Smooth muscle cell (in vitro differentiated cells): ENCODE results near the gene TNFSF18. TPM values are rescaled to one million over a fixed set of nuclear protein-coding genes. Genes with fewer than 3 reads are reported as not detected.

Experiments used
- DNase-seq: peaks from one replicate; lab custom pipeline; 2025; ENCODE audit not compliant: unreplicated experiment; lab: John Stamatoyannopoulos, UW
- H2AFZ ChIP-seq: fragments of 200-600 bp; sonication (generic); 2 replicates; pipeline ENCODE4 v1.6.0; 2016; ENCODE audit warnings: antibody characterized with exemption, low read depth, mild to moderate bottlenecking
- H3F3A ChIP-seq: fragments of 200-600 bp; sonication (generic); 2 replicates; pipeline ENCODE4 v1.6.0; 2017; ENCODE audit warnings: antibody characterized with exemption, low read depth
- H3K27ac ChIP-seq: fragments of 200-600 bp; sonication (generic); 2 replicates; pipeline ENCODE4 v1.5.1; 2016; ENCODE audit warnings: low read depth, mild to moderate bottlenecking
- H3K27me3 ChIP-seq: fragments of 200-600 bp; sonication (generic); 2 replicates; pipeline ENCODE4 v1.6.1; 2016; ENCODE audit warnings: low read depth, mild to moderate bottlenecking
- H3K36me3 ChIP-seq: fragments of 200-600 bp; sonication (generic); 2 replicates; pipeline ENCODE4 v1.5.1; 2016; ENCODE audit warnings: low read depth
- H3K4me1 ChIP-seq: fragments of 200-600 bp; sonication (generic); 2 replicates; pipeline ENCODE4 v1.5.1; 2016; ENCODE audit warnings: low read depth
- H3K4me2 ChIP-seq: fragments of 200-600 bp; sonication (generic); 2 replicates; pipeline ENCODE4 v1.6.0; 2016; ENCODE audit warnings: mild to moderate bottlenecking
- H3K4me3 ChIP-seq: fragments of 200-600 bp; sonication (generic); 2 replicates; pipeline ENCODE4 v1.5.1; 2016; ENCODE audit warnings: mild to moderate bottlenecking
- H3K79me2 ChIP-seq: fragments of 200-600 bp; sonication (generic); 2 replicates; pipeline ENCODE4 v1.6.0; 2016; ENCODE audit warnings: low read depth, mild to moderate bottlenecking
- H3K9ac ChIP-seq: fragments of 200-600 bp; sonication (generic); 2 replicates; pipeline ENCODE4 v1.6.0; 2016; ENCODE audit warnings: low read depth
- H3K9me3 ChIP-seq: fragments of 200-600 bp; sonication (generic); replicated peaks from 2 replicates; pipeline ENCODE4 v1.5.1; 2016; ENCODE audit warnings: low read depth
- H4K20me1 ChIP-seq: fragments of 200-600 bp; sonication (generic); 2 replicates; pipeline ENCODE4 v1.6.0; 2016; ENCODE audit warnings: low read depth
- CTCF ChIP-seq: fragments of 200-600 bp; sonication (generic); IDR thresholded peaks from 2 replicates; pipeline ENCODE4 v1.5.1; 2017; ENCODE audit warnings: borderline replicate concordance, mild to moderate bottlenecking, antibody characterized with exemption; ENCODE audit not compliant: insufficient read depth, poor library complexity, severe bottlenecking
- WGBS: methylation state at CpG from one replicate; pipeline ENCODE4 v1.1.7; 2016; ENCODE audit warnings: low lambda C conversion rate; 5-methylcytosine and 5-hydroxymethylcytosine counted together
- polyA plus RNA-seq: library from polyadenylated mRNA; unstranded; fragments of >200 nt; fragmentation: Nextera tagmentation; extraction: Ambion mirVana; gene quantifications from 2 replicates; pipeline ENCODE4 v1.2.1, GENCODE V29; 2016
- total RNA-seq: library from RNA; depleted of rRNA; stranded (reverse); fragments of >200 nt; gene quantifications from 2 replicates; pipeline ENCODE4 v1.2.3, GENCODE V29; 2014

TNFSF18 gene
- total and polyA plus RNA-seq, 2 experiments from 2014 or later, result 0.23 TPM; not detected in 1

GRCh38 chr1:173016419-173016818, 34.3 kb downstream of the TNFSF18 start:
- DNase-seq, result no peak
- Histone ChIP-seq H3K4me2 (no peak overlapping the region), H3K4me3 (no peak overlapping the region), H3F3A (peaks cover 2% of the 10 kb centered on the region), H3K27ac (no peak overlapping the region), H2AFZ (no peak overlapping the region), H3K9me3 (no peaks in the 10 kb centered on the region), H3K79me2 (no peaks in the 10 kb centered on the region), H4K20me1 (no peaks in the 10 kb centered on the region), H3K36me3 (no peaks in the 10 kb centered on the region), H3K27me3 (no peaks in the 10 kb centered on the region), H3K4me1 (no peaks in the 10 kb centered on the region), H3K9ac (no peak overlapping the region)
- 94% methylated on average over 1 of the region's 1 CpG for WGBS
- no peak for TF ChIP-seq CTCF

- H3K36me3 ChIP-seq, result no peaks in the 10 kb centered on the region
- no peak overlapping the region for H3K9ac ChIP-seq
- no peak for DNase-seq
- H3K9me3 ChIP-seq, result no peaks in the 10 kb centered on the region
- 89% methylated on average over 1 of the region's 1 CpG for WGBS
- TF ChIP-seq CTCF, result no peak
- H2AFZ ChIP-seq, result no peak overlapping the region
- no peaks in the 10 kb centered on the region for H3K4me1 ChIP-seq
- no peak overlapping the region for H3K4me3 ChIP-seq
- no peaks in the 10 kb centered on the region for H3K79me2 ChIP-seq
- peaks cover 2% of the 10 kb centered on the region for H3F3A ChIP-seq
- H4K20me1 ChIP-seq, result no peaks in the 10 kb centered on the region
- H3K27ac ChIP-seq, result no peak overlapping the region
- no peaks in the 10 kb centered on the region for H3K27me3 ChIP-seq
- H3K4me2 ChIP-seq, result no peak overlapping the region
Measured at GRCh38 chr1:173015629-173016028, 35.1 kb downstream of the TNFSF18 start.

GRCh38 chr1:173014160-173014559, 36.6 kb downstream of the TNFSF18 start:
- Histone ChIP-seq H3K36me3 (no peaks in the 10 kb centered on the region), H3K27me3 (no peaks in the 10 kb centered on the region), H3F3A (peaks cover 2% of the 10 kb centered on the region), H3K9me3 (no peaks in the 10 kb centered on the region), H3K9ac (no peak overlapping the region), H3K27ac (no peak overlapping the region), H3K4me2 (no peak overlapping the region), H2AFZ (no peak overlapping the region), H3K4me1 (no peaks in the 10 kb centered on the region), H3K79me2 (no peaks in the 10 kb centered on the region), H3K4me3 (no peak overlapping the region), H4K20me1 (no peaks in the 10 kb centered on the region)
- no peak for DNase-seq
- no peak for TF ChIP-seq CTCF
- WGBS, result 100% methylated on average over 1 of the region's 1 CpG

- Histone ChIP-seq H2AFZ (no peak overlapping the region), H3F3A (no peaks in the 10 kb centered on the region), H3K36me3 (no peaks in the 10 kb centered on the region), H3K4me1 (no peaks in the 10 kb centered on the region), H3K4me2 (no peak overlapping the region), H3K79me2 (no peaks in the 10 kb centered on the region), H3K27me3 (no peaks in the 10 kb centered on the region), H4K20me1 (no peaks in the 10 kb centered on the region), H3K27ac (no peak overlapping the region), H3K9me3 (no peaks in the 10 kb centered on the region), H3K4me3 (no peak overlapping the region), H3K9ac (no peak overlapping the region)
- no peak for DNase-seq
- no peak for TF ChIP-seq CTCF
- 26% methylated on average over 1 of the region's 1 CpG for WGBS
Measured at GRCh38 chr1:173012126-173012525, 38.6 kb downstream of the TNFSF18 start.
